ENCODE measurements around the gene MTX1. TPM values are rescaled to one million over a fixed set of nuclear protein-coding genes. Genes with fewer than 3 reads are reported as not detected.

Gene MTX1
- total and polyA plus RNA-seq, 9 of the 15 experiments (the other 6 are each of a cell fraction or from before 2014, with no cell fraction given) = 29.1 to 98.4 (median 66.9) TPM

DNA sequence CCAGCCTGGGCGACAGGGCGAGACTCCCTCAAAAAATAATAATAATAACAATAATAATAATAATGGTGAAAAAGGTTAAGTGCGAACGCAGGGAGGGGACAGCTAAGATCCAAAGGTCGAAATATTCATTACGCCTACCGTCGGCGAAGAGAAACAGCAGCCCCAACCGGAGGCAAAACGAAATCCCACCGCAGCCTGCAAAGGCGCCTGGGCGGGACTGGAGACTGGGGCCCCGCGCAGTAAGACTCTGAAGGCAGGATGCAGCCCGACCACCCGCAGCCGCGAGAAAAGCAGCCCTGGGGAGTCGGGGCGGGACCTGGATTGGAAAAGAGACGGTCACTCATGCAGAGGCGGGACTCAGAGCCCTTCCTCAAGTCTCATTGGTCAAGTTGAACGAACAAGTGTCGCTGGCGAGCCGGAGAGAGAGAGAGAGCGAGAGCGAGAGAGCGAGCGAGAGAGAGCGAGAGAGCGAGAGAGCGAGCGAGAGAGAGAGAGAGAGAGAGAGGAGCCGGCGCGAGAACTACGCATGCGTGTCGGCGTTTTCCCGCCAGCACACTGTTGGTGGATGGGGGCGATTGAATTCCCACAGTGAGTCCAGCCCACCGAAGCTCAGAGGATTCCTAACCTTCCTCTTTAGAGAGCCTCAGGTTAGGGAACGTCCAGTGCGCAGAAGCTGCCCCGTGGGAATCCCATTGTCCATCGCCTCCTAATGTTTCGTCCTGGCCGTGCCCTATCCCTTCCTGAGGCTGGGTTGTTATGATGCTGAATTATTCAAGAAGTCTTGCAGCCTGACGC lies 36.1 kb downstream of the MTX1 start (continued):
- TF ChIP-seq DMBX1 (CRISPR knock-in tag; IDR thresholded peaks at IDR 0.05; ENCODE audit: borderline replicate concordance) (peak; percentile 73), ZBTB7A (IDR thresholded peaks at IDR 0.05; ENCODE audit: borderline replicate concordance, control insufficient read depth, low read depth, low read length) (peak; percentile 92), ZFP36 (IDR thresholded peaks at IDR 0.05; ENCODE audit: low read depth, low read length, partially characterized antibody) (peak; percentile 90), CBX2 (IDR thresholded peaks at IDR 0.05; ENCODE audit: insufficient read depth, low read length, poor library complexity, severe bottlenecking) (no peak), PRMT5 (CRISPR knock-in tag; IDR thresholded peaks at IDR 0.05) (0 out of 2 replicates have a peak, but pooled peaks have one; percentile 56), GTF2E2 (tag; IDR thresholded peaks at IDR 0.05) (peak; percentile 92), ZC3H8 (IDR thresholded peaks at IDR 0.05) (peak; percentile 92; the same call in 1 of the 2 replicates), REST (IDR thresholded peaks at IDR 0.05; ENCODE audit: borderline replicate concordance) (0 out of 2 replicates have a peak, but pooled peaks have one; percentile 4), REST (CRISPR knock-in tag; IDR thresholded peaks at IDR 0.05; ENCODE audit: low read depth) (peak; percentile 84), ILF3 (IDR thresholded peaks at IDR 0.05; ENCODE audit: borderline replicate concordance) (no peak), PTBP1 (IDR thresholded peaks at IDR 0.05; ENCODE audit: low read depth, low read length) (peak; percentile 96), ZNF121 (CRISPR knock-in tag; conservative IDR thresholded peaks at IDR 0.05) (0 out of 2 replicates have a peak, but pooled peaks have one; percentile 33), DLX4 (CRISPR knock-in tag; IDR thresholded peaks at IDR 0.05) (no peak), NR2C2 (CRISPR knock-in tag; IDR thresholded peaks at IDR 0.05) (peak; percentile 91), NR2C2 (tag; IDR thresholded peaks at IDR 0.05) (peak; percentile 74), POLR2G (IDR thresholded peaks at IDR 0.05; ENCODE audit: low read depth, low read length) (peak; percentile 97)
- TF ChIP-seq, protein P1, sequence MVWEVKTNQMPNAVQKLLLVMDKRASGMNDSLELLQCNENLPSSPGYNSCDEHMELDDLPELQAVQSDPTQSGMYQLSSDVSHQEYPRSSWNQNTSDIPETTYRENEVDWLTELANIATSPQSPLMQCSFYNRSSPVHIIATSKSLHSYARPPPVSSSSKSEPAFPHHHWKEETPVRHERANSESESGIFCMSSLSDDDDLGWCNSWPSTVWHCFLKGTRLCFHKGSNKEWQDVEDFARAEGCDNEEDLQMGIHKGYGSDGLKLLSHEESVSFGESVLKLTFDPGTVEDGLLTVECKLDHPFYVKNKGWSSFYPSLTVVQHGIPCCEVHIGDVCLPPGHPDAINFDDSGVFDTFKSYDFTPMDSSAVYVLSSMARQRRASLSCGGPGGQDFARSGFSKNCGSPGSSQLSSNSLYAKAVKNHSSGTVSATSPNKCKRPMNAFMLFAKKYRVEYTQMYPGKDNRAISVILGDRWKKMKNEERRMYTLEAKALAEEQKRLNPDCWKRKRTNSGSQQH (CRISPR knock-in tag; IDR thresholded peaks at IDR 0.05) = peak; percentile 97

Data from K562 (cell line).